ENCODE results near the gene ZNF552. TPM values are rescaled to one million over a fixed set of nuclear protein-coding genes. Genes with fewer than 3 reads are reported as not detected.
"Not testable (repeated sequence)": the region's sequence is repeated elsewhere in the genome, so short reads cannot be mapped to it uniquely, and the experiment has no call there.

ZNF552 gene
- total RNA-seq = 10 to 100 TPM in 1 of 4 donors, 1 to 10 TPM in 3; 3.9 to 10.4 (median 5.4) TPM

DNA sequence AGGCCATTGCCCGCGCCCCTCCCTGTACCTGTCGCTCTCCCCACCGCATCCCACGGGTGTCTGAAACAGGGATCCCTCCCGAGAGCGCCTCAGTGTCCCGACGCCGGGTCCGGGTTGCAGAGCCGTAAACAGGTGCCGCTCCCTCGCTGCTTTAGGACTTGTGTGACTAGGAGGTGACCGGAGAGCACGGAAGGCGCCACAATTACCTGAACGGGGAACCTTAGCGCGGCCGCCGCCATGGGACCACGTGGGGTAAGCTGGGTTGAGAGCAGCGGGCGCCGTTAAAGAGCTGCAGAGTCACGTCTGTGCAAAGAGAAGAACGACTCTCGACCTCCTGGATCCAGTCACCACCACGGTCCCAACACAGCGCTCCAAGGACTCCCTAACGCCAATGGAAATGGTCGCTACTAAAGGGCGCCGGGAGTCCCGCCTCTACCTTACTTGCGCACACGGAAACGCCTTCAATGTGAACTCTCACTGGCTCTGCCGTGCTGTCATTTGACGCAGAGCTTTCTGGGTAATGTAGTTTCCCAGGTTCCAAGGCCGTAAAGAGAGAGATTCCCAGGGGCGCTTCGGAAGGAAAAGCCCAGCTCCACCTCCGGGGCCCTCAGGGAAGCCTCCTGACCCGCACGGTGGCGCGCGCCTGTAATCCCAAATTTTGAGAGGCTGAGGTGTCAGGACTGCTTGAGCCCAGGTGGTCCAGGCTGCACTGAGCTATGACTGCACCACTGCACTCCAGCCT, at the start of gene ZNF552:
TSS of gene ZNF552 (minus strand) at position 409 of the 742 bp plus-strand sequence. CDS start at position 239, 170 bp downstream.
- TF ChIP-seq, protein P1, sequence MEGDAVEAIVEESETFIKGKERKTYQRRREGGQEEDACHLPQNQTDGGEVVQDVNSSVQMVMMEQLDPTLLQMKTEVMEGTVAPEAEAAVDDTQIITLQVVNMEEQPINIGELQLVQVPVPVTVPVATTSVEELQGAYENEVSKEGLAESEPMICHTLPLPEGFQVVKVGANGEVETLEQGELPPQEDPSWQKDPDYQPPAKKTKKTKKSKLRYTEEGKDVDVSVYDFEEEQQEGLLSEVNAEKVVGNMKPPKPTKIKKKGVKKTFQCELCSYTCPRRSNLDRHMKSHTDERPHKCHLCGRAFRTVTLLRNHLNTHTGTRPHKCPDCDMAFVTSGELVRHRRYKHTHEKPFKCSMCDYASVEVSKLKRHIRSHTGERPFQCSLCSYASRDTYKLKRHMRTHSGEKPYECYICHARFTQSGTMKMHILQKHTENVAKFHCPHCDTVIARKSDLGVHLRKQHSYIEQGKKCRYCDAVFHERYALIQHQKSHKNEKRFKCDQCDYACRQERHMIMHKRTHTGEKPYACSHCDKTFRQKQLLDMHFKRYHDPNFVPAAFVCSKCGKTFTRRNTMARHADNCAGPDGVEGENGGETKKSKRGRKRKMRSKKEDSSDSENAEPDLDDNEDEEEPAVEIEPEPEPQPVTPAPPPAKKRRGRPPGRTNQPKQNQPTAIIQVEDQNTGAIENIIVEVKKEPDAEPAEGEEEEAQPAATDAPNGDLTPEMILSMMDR (IDR thresholded peaks at IDR 0.05; ENCODE audit: low read depth) = no peak

- TF ChIP-seq, protein P1 (IDR thresholded peaks at IDR 0.05; ENCODE audit: low read depth) = no peak
These were observed 35.9 kb upstream of the ZNF552 start for GRCh38 chr19:57850553-57851017.

DNA sequence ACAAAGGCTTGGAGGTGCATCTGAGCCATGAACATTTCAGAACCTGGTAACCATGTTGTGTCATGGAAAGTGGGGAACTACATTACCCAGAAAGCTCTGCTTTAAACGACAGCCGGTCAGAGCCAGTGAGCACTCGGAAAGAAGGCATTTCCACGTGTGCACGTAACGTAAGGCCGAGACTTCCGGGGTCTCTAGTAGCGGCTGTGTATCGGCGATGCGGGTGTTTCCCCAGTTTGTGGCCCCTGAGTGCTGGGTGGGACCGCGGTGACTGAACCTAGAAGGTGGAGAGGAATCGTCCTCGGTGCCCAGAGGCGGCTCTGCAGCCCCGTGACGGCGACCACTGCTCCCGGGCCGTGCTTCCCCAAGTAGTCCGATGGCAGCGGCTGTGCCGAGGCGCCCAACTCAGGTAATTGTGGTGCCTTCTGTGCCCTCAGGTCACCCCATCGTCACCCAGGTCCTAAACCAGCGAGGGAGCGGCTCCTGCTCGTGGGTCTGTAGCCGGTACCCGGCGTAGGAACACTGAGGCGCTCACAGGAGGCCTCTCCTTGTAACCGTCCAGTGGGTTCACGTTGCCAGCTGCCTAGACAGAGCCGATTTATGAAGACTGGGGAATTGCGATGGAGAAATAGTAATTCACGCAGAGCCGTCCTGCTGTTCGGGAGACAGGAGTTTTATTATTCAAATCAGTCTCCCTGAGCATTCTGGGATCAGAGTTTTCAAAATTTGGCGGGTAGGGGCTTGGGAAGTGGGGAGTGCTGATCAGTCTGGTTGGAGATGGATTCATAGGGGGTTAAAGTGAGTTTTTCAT, 35.2 kb upstream of the ZNF552 start, which contains the start of gene ZNF587:
TSS of gene ZNF587 (plus strand) at position 194 of the 808 bp plus-strand sequence. CDS start at position 374, 180 bp downstream.
- TF ChIP-seq, protein P1 (IDR thresholded peaks at IDR 0.05; ENCODE audit: low read depth) = not testable (repeated sequence)

DNA sequence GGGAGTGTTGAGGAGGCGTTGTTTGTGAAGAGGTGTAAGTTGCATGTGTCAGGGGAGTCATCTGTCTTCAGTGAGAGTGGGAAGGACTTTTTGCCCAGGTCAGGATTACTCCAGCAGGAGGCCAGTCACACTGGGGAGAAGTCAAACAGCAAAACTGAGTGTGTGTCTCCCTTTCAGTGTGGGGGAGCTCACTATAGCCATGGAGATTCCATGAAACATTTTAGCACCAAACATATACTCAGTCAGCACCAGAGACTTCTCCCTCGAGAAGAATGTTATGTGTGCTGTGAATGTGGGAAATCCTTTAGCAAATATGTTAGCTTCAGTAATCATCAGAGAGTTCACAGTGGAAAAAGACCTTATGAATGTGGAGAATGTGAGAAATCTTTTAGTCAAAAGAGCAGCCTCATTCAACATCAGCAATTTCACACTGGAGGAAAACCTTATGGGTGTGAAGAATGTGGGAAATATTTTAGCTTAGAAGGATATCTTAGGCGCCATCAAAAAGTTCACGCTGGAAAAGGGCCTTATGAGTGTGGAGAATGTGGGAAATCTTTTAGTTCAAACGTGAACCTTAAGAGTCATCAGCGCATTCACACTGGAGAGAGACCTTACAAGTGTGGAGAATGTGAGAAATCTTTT, 26.5 kb upstream of the ZNF552 start:
- TF ChIP-seq, protein P1 (IDR thresholded peaks at IDR 0.05; ENCODE audit: low read depth) = no peak

- TF ChIP-seq, protein P1 (IDR thresholded peaks at IDR 0.05; ENCODE audit: low read depth) = no peak
These were observed 15.4 kb upstream of the ZNF552 start, which contains the start of gene ZNF587B for GRCh38 chr19:57830071-57830602. ZNF587B (plus strand) TSS chr19:57830299; CDS start chr19:57830529, 230 bp downstream.

DNA sequence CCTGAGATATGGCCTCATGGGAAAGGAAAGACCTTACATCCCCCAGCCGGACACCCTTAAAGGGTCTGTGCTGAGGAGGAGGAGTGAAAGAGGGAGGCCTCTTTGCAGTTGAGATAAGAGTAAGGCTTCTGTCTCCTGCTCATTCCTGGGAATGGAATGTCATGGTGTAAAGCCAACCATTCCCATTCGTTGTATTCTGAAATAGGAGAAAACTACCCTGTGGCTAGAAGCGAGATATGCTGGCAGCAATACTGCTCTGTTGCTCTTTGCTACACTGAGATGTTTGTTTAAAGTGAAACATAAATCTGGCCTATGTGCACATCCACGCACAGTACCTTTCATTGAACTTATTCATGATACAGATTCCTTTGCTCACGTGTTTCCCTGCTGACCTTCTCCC, 14.6 kb upstream of the ZNF552 start:
- TF ChIP-seq, protein P1 (IDR thresholded peaks at IDR 0.05; ENCODE audit: low read depth) = no peak
